Amniotic epithelial cell (primary cell): ENCODE measurements around the gene NDUFA3.
A peak's percentile ranks its signal among the peaks of the same experiment; 100 is the strongest.
"Not testable (repeated sequence)": the region's sequence is repeated elsewhere in the genome, so short reads cannot be mapped to it uniquely, and the experiment has no call there.

Experiments used
- DNase-seq: peaks from one replicate; pipeline ENCODE4 v3.0.0-alpha.2; 2010; ENCODE audit warnings: low read depth

Gene NDUFA3

DNA sequence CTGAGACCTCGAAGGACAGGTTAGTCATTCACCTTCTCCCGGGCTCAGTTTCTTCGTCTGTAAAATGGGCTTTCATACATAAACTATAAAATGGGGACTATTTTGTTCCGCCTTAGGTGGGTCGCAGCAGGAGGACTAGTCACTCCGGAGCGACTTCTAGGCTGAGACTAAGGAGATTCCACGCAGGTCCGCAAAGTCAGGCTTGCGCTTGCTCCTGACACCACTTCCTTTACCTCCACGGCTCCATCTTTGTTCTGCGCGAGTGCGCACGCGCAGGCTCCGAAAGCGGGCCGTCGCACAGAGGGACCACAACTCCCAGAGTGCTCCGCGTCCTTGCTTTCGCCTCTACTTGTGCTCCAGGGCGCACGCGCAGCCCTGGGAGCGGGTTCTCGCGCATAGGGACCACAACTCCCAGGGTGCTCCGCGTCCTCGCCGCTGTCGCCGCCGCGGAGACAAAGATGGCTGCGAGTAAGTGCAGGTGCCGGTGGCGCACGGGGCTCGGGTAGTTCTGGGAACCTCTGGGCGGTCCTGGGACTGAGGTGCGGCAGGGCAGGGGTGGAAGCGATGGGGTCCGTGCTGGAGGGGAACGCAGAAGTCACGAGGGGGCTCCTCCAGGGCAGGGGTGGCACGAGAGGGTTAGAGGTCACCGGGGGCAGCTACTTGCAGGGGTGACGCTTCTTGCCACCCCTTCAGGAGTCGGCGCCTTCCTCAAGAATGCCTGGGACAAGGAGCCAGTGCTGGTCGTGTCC lies at the start of gene NDUFA3:
Gene NDUFA3, plus strand, starts transcription at position 435 of the 749 bp plus-strand sequence. Its CDS starts 24 bp downstream, at position 459.
- DNase-seq = peak; percentile 95

DNA sequence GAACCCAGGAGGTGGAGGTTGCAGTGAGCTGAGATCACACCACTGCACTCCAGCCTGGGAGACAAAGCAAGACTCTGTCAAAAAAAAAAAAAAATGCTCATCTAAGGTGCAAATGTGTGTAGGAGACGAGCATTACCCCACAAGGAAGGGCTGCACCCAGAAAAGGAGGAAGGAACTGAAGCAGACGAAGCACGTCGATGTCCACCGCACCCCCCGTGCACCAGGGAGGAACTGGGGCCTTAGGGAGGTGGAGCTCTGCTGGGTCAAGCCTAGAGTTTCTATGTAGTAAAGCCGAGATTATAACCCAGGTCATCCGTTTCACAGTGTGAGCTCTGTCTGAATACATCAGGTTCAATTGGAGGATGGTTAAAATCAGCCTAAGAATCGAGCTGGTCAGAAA lies 40.0 kb upstream of the NDUFA3 start:
- DNase-seq = no peak

DNA sequence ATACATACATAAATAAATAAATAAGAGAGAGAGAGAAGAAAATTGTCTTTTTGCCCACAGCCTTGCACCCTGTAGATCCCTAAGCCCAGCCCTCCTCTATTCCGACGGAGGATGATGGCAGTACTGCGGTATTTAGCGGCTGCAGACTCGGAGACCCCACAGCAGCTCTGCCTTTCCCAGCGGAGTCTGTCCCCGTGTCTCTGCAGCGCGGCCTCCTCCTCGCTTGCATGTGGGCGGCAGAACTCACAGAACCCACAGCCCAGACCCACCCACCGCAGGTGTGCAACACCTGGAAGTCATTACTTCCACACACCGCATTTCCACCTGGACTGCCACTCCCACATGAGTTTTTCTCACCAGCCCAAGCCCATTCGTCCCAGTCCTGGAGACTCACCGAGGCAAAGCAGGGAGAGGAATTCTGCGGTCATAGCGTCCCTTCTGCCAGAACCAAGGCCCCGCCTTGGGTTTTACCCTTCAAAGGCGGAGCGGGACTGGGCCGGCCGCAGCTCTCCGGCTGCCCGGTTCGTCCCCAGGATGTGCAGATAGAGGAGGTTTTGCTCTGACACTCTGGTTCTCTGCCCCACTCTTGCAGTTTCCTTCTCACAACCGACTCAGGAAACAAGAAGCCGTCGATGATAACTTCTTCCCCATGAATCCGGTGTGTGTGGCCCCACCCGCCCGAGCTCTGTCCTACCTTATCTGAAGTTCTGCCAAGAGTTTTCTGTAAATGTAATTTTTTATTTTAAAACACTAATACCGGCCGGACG lies 39.1 kb upstream of the NDUFA3 start, which contains the start of gene VSTM1:
Gene VSTM1, minus strand, starts transcription at position 548 of the 767 bp plus-strand sequence. Its CDS starts 120 bp downstream, at position 428.
- no peak for DNase-seq

DNA sequence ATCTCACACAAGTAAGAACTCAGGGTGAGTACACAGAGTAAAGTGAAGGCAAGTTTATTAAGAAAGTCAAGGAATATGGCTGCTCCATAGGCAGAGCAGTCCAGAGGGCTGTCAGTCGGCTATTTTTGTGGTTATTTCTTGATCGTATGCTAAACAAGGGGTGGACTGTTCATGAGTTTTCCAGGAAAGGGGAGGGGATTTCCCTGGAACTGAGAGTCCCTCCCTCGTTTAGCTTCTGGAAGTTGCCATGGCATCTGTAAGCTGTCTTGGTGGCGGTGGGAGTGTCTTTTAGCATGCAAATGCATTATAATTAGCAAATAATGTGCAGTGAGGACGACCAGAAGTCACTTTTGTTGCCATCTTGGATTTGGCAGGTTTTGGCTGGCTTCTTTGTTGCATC lies 33.2 kb upstream of the NDUFA3 start:
- DNase-seq = no peak

DNA sequence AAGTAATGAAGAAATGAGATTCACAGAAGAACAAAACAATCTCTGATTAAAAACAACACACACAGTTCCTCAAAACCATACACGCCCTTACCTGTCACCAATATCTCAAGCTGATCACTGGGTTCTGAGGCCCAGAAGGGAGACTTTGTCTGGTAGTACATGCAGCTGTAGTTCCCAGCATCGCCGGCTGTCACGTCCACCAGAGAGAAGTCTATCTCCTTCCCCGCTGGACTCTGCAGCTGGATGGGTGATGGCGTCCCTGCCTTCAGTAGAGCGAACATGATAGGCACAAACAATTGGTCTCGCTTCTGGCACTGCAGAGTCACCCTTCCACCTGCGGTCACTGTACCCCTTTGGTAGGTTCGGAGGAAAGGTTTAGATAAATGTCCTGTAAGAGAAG lies 28.8 kb upstream of the NDUFA3 start:
- no peak for DNase-seq

DNA sequence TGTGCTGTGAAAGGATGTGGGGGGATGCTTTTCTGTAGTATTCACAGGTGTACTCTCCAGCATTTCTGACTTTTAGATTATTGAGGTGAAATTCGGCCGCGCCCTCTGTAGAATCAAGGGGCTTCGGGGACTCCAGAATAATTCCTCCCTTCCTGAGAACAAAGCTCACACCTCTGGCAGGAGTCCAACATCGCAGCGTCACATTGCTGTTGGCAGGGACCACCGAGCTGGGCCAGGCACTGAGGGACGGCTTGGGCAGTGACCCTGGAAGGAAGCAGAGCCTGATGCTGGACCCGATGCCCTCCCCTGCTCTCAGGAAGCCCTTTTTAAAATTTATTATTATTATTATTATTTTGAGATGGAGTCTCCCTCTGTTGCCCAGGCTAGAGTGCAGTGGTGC lies 27.8 kb upstream of the NDUFA3 start:
- no peak for DNase-seq

DNA sequence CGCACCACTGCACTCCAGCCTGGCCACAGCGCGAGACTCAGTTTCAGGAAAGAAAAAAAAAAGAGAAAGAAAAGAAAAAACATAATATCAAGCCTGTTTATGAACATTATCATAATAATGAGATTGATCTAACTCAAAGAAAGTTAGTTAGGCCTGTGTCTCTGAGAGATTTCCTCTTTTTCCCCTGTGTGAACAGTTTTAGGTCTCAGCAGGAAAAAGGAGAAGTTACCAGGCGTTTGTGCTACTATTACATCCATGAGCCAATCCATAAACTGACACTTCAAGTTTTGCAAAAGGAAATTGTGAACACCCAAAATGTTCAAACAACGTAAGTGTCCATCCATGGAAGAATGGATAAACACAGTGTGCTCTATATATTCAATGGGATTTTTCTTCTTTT lies 25.3 kb upstream of the NDUFA3 start:
- DNase-seq = no peak

DNA sequence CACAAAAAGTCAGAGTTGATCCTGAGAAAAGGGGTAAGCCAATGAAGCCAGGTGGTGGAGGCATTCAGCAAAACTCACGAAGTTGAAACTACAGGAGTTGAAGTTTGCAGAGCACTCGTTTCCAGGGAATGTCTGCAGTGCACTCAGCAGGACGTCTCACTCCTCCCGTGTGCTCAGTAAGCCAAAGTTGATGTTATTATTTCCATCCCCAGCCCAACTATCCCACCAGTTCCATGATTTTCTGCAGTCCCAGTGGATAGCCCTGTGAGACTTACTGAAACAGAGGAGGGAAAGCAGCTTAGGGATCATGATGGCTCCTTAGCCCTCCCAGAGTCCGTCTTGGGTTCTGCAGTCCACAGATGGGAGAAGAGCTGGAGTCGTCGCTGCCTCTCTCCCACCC lies 21.6 kb upstream of the NDUFA3 start, which contains the start of gene TARM1:
Gene TARM1, minus strand, starts transcription at position 334 of the 400 bp plus-strand sequence. Its CDS starts 25 bp downstream, at position 309.
- DNase-seq = no peak

DNA sequence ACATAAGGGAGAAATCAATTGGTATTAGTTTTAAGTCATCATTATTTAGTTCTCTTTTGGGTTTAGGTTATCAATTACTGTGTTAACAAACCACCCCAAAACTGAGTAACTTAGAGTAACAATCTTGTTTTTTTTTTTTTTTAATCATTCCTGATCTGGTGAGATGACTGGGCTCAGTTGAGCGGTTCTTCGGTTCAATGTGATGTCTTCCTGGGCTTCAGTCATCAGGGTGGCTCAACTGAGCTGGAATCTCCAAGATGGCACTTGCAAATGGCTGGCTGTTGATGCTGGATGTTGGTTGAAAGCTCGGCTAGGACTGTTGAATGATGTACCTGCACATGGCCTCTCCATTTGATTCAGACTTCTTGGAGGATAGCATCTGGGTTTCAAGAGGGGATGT lies 18.2 kb upstream of the NDUFA3 start:
- no peak for DNase-seq

DNA sequence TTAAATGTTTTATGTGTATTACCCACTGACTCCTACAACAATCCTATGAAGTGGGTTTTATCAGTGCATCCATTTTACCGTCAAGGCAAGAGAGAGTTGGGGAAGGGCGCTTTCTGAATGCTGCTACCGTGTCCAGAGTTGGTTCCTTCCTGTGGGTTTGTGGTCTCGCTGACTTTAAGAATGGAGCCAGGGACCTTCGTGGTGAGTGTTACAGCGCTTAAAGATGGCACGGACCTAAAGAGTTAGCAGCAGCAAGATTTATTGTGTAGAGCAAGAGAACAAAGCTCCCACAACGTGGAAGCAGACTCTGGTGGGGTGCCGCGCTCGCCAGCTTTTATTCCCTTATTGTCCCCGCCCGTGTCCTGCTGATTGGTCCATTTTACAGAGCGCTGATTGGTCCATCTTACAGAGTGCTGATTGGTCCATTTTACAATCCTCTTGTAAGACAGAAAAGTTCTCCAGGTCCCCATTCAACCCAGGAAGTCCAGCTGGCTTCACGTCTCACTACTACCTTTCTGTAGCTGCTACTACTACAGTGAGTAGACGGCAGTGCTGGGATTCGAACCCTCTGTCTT lies 8.1 kb upstream of the NDUFA3 start:
- DNase-seq = no peak

DNA sequence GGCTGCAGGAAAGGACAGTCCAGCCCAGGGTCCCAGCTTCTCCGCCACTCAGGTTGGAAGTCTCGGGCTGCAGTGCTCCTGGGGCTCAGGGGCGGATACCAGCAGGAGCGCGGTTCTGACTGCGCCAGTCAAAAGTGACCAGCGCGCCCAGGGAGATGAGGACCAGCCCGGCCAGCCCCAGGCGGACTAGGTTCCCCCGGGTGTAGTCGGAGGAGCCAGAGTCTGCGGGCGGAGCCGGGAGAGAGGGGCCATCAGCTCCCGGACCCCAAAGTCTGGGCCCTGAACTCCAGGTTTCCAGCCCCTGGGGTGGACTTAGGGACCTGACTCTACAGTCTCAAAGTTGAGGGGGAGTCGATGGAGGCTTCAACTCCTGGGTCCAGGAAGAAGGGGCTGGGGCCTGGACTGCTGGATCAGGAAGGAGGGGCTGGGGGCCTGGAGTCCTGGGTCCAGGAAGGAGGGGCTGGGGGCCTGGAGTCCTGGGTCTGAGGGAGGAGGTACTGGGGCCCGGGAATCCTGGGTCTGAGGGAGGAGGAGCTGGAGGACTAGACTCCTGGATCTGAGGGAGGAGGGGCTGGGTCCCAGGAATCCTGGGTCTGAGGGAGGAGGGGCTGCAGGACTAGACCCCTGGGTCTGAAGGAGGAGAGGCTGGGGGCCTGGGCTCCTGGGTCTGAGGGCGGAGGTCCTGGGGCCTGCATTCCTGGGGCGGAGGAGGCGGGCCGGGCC lies 7.4 kb upstream of the NDUFA3 start:
- no peak for DNase-seq

DNA sequence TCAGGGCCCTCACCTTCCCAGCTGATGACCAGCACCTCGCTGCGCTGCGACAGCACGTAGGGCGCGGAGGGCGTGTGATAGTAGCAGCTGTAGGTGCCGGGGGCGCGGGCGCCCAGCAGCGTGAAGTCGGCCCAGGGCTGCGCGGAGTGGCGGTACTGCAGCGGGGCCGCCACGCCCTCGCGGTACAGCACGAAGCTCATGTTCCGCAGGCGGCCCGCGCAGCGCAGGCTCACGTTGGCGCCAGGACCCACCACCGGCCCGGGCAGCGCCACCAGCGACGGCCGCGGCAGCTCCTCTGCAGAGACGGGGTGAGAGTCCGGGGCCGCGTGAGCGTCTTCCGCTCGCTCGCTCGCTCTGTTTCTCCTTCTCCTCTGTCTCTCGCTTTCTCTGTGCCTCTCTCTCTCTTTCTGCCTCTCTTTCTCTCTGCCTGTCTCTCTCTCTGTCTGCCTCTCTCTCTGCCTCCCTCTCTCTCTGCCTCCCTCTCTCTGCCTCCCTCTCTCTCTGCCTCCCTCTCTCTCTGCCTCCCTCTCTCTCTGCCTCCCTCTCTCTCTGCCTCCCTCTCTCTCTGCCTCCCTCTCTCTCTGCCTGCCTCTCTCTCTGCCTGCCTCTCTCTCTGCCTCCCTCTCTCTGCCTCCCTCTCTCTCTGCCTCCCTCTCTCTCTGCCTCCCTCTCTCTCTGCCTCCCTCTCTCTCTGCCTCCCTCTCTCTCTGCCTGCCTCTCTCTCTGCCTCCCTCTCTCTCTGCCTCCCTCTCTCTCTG lies 6.6 kb upstream of the NDUFA3 start:
- peak; percentile 19 for DNase-seq

DNA sequence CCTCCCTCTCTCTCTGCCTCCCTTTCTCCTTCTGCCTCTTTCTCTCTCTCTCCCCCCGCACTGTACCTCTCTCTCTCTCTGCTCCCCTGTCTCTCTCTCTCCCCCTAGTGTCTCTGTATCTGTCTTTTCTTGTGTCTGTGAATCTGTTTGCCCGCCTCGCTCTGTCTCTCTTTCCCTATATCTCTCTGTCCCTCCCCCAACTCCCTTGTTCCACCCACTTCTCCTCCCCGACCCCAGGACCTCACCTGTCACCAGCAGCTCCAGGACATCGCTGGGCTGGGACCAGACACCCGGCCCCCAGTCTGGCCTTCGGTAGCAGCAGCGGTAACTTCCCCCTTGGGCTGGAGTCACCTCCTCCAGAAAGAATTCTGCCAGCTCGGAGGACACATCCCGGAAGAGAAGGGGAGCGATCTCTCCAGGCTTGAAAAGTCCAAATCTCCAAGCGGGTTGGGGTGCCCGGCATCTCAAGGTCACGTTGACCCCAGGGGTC lies 6.0 kb upstream of the NDUFA3 start:
- DNase-seq = peak; percentile 52

DNA sequence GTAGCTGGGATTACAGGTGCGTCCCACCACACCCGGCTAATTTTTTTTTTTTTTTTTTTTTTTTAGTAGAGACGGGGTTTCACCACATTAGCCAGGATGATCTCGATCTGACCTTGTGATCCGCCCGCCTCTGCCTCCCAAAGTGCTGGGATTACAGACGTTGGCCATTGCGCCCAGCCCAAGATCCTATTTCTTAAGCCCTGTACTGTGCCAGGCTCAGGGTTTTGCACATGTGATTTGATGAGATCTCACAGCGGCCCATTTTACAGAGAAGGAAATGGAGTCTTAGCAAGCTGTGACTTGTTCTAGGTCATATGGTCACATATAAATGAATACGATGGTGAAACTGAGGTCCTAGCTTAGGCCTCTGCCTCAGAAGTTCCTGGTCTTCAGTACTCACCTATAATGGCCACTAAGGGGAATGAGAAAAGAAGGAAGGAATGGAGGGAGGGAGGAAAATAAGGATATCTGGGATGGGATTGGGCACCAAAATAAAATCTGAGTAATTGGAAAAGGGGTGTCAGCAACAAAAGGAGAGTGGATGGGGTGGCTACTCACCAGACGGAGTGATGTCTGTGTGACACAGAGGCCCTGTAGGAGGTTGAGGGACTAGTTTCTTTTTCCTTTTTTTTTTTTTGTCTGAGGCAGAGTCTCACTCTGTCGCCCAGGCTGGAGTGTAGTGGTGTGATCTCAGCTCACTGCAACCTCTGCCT lies 3.3 kb upstream of the NDUFA3 start:
- no peak for DNase-seq

DNA sequence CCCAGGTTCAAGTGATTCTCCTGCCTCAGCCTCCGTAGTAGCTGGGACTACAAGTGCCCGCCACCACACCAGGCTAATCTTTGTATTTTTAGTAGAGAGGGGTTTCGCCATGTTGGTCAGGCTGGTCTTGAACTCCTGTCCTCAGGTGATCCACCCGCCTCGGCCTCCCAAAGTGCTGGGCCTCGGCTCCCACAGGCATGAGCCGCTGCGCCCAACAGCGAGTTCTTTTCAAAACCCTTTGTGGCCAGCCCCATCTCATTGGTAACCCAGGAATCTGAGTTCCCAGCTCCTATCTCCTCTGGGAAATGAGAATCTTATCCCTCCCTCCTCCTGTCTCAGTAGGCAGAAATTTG lies 2.8 kb upstream of the NDUFA3 start:
- not testable (repeated sequence) for DNase-seq

DNA sequence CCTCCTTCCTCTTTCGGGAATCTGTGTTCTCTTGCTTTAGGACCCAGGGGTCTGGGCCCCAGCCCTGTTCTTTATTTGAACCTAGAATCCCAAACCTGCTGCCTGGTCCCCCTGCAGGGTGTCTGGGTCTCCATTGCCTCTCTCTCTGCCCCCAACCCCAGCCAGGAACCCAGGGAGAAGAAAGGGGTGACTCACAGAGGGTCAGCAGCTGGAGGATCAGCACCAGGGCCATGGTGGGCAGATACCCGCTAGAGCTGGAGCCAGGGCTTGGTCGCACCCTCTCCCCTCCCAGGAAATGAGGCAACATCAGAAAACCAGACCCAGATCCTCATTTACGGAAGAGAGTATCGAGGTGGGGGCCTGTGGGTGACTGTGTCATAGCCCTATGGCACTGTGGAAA lies 2.1 kb upstream of the NDUFA3 start, which contains the start of gene OSCAR:
Gene OSCAR, minus strand, starts transcription at position 243 of the 400 bp plus-strand sequence. Its CDS starts 11 bp downstream, at position 232.
- no peak for DNase-seq

DNA sequence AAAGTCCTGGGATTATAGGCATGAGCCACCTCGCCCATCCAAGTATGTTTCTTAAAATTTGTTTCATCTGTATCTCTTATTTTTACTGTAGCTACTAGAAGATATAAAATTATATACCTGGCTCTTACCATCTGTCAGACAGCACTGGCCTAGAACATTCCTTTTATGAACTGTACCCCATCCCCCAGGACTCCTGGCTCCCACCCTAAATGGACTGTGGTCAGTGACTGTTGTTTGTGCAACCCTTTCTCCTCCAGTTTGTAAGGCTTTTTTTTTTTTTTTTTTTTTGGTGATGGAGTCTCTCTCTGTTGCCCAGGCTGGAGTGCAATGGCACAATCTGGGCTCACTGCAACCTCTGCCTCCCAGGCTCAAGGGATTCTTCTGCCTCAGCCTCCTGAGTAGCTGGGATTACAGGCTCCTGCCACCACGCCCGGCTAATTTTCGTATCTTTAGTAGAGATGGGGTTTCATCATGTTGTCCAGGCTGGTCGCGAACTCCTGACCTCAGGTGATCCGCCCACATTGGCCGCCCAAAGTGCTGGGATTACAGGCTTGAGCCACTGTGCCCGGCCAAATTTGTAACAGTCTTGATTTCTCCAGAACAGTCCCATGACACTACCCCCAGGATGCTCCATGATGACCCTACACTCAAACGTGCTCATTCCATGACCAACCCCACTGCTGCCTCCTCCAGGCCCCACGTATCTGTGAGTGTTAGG lies 2.5 kb downstream of the NDUFA3 start:
- DNase-seq = peak; percentile 37

DNA sequence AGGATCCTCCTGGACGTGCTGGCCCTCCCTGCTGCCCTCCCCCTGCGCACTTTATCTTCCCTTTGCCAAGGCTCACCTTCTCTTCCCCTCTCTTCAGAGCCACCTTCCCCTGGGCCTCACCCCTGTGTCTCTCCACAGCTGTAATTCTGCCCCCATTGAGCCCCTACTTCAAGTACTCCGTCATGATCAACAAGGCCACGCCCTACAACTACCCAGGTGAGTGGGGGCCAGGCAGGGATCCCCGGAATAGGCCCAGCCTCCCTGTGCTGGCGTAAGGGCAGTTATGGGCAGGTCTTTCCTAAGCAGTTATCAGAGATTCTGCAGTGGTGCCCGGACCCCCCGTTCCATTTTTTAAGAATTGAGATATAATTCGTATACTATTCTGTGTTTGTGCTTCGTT lies 3.1 kb downstream of the NDUFA3 start:
- no peak for DNase-seq

DNA sequence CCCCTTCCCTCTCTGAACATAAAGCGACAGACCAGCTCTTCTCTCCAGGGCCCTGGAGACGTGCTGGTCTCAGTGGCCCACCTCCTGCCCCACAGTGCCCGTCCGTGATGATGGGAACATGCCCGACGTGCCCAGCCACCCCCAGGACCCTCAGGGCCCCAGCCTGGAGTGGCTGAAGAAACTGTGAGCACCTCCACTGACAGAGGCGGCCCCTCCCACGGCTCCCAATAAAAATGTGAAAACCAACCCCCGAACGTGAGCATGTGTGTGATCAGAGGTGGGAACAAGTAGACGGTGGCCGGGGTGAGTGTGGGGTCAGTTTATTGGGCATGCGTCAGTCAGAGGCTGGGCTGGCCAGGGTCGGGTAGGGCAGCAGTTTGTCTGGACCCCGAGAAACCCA lies 4.1 kb downstream of the NDUFA3 start:
- no peak for DNase-seq
